GM23338 (cell line): ENCODE measurements around the gene ATP1A3. TPM values are rescaled to one million over a fixed set of nuclear protein-coding genes. Genes with fewer than 3 reads are reported as not detected.
"Not testable (repeated sequence)": the region's sequence is repeated elsewhere in the genome, so short reads cannot be mapped to it uniquely, and the experiment has no call there.

Source experiments
- ATAC-seq: fragments of 200-7000 bp; cut with Tn5 transposase; 3 replicates; pipeline ENCODE4 v1.9.1; 2020
- DNase-seq: peaks from one replicate; pipeline ENCODE4 v3.0.0-alpha.2; 2015; ENCODE audit warnings: low spot score
- H2AFZ ChIP-seq: fragments of 200-600 bp; sonication (generic); 2 replicates; pipeline ENCODE4 v1.8.0; 2016; ENCODE audit warnings: antibody characterized with exemption, mild to moderate bottlenecking, moderate library complexity
- H3F3A ChIP-seq: fragments of 200-600 bp; sonication (generic); replicated peaks from 2 replicates; pipeline ENCODE4 v1.8.0; 2017; ENCODE audit warnings: antibody characterized with exemption, mixed run types, low read depth
- H3K27ac ChIP-seq: fragments of 200-600 bp; sonication (generic); 2 replicates; pipeline ENCODE4 v1.6.1; 2016; ENCODE audit warnings: low read depth
- H3K27me3 ChIP-seq: fragments of 200-600 bp; sonication (generic); 2 replicates; pipeline ENCODE4 v1.8.0; 2016; ENCODE audit warnings: mild to moderate bottlenecking, mixed run types, moderate library complexity; ENCODE audit not compliant: insufficient read depth
- H3K36me3 ChIP-seq: fragments of 200-600 bp; sonication (generic); 2 replicates; pipeline ENCODE4 v1.8.0; 2016; ENCODE audit warnings: mild to moderate bottlenecking; ENCODE audit not compliant: insufficient read depth
- H3K4me1 ChIP-seq: fragments of 200-600 bp; sonication (generic); 2 replicates; pipeline ENCODE4 v1.8.0; 2016; ENCODE audit warnings: mild to moderate bottlenecking, moderate library complexity; ENCODE audit not compliant: insufficient read depth
- H3K4me2 ChIP-seq: fragments of 200-600 bp; sonication (generic); 2 replicates; pipeline ENCODE4 v1.7.1; 2017; ENCODE audit warnings: mixed run types
- H3K4me3 ChIP-seq: fragments of 200-600 bp; sonication (generic); 2 replicates; pipeline ENCODE4 v1.6.1; 2016; ENCODE audit warnings: mixed run types
- H3K79me2 ChIP-seq: fragments of 200-600 bp; sonication (generic); replicated peaks from 2 replicates; pipeline ENCODE4 v1.8.0; 2017; ENCODE audit warnings: mild to moderate bottlenecking; ENCODE audit not compliant: insufficient read depth
- H3K9me2 ChIP-seq: fragments of 200-600 bp; sonication (generic); 2 replicates; pipeline ENCODE4 v1.8.0; 2017; ENCODE audit not compliant: insufficient read depth
- H4K20me1 ChIP-seq: fragments of 200-600 bp; sonication (generic); replicated peaks from 2 replicates; pipeline ENCODE4 v1.8.0; 2017; ENCODE audit warnings: mild to moderate bottlenecking; ENCODE audit not compliant: insufficient read depth
- H3K27ac Mint-ChIP-seq: 2 replicates; pipeline ENCODE4 v1.8.0; 2020; ENCODE audit warnings: inconsistent platforms, mild to moderate bottlenecking, moderate library complexity, mixed read lengths
- H3K27me3 Mint-ChIP-seq: 3 replicates; pipeline ENCODE4 v1.8.0; 2022; ENCODE audit warnings: low read depth, mild to moderate bottlenecking, moderate library complexity, mixed read lengths, inconsistent platforms; ENCODE audit not compliant: insufficient read depth, poor library complexity
- H3K36me3 Mint-ChIP-seq: 3 replicates; pipeline ENCODE4 v1.8.0; 2021; ENCODE audit warnings: low read depth, mild to moderate bottlenecking, inconsistent platforms, moderate library complexity, mixed read lengths
- H3K4me1 Mint-ChIP-seq: 3 replicates; pipeline ENCODE4 v1.8.0; 2020; ENCODE audit warnings: mild to moderate bottlenecking, inconsistent platforms, mixed read lengths
- H3K4me3 Mint-ChIP-seq: 3 replicates; pipeline ENCODE4 v1.8.0; 2021; ENCODE audit warnings: moderate library complexity, mild to moderate bottlenecking, inconsistent platforms, mixed read lengths
- H3K9me3 Mint-ChIP-seq: 3 replicates; pipeline ENCODE4 v1.8.0; 2020; ENCODE audit warnings: moderate library complexity, mild to moderate bottlenecking, inconsistent platforms, mixed read lengths
- CREB1 ChIP-seq: fragments of 250-450 bp; sonication (Bioruptor Pico); IDR thresholded peaks from 2 replicates; pipeline ENCODE4 v1.5.0; 2020; ENCODE audit warnings: low read depth, mild to moderate bottlenecking, moderate library complexity
- EZH2 ChIP-seq: fragments of 200-600 bp; sonication (generic); IDR thresholded peaks from one replicate; pipeline ENCODE4 v1.8.0; 2017; ENCODE audit warnings: antibody characterized with exemption, mild to moderate bottlenecking, low read depth; ENCODE audit not compliant: unreplicated experiment
- JUNB ChIP-seq: IDR thresholded peaks from one replicate; pipeline ENCODE4 v1.6.1; 2016; ENCODE audit warnings: antibody characterized with exemption; ENCODE audit not compliant: unreplicated experiment
- NANOG ChIP-seq: IDR thresholded peaks from 2 replicates; pipeline ENCODE4 v1.6.1; 2016; ENCODE audit warnings: antibody characterized with exemption, borderline replicate concordance
- POLR2AphosphoS5 ChIP-seq: IDR thresholded peaks from 2 replicates; pipeline ENCODE4 v1.6.1; 2016; ENCODE audit warnings: antibody characterized with exemption, low read depth
- STAT1 ChIP-seq: IDR thresholded peaks from one replicate; pipeline ENCODE4 v1.6.1; 2016; ENCODE audit warnings: antibody characterized with exemption; ENCODE audit not compliant: unreplicated experiment
- ZNF114 ChIP-seq: fragments of 250-450 bp; sonication (Bioruptor Pico); IDR thresholded peaks from 2 replicates; pipeline ENCODE4 v1.5.0; 2020; ENCODE audit warnings: mild to moderate bottlenecking, moderate library complexity
- polyA plus RNA-seq: library from polyadenylated mRNA; unstranded; fragments of >200 nt; fragmentation: Nextera tagmentation; extraction: Ambion mirVana; gene quantifications from 2 replicates; pipeline ENCODE4 v1.2.1, GENCODE V29; 2016
- total RNA-seq: library from RNA; depleted of rRNA; stranded (reverse); fragments of >200 nt; shearing (Covaris generic); gene quantifications from 2 replicates; pipeline ENCODE4 v1.2.3, GENCODE V29; 2014
- TF ChIP-seq, protein P1 (sequence below), 2 experiments: fragments of 200-600 bp in 1 of 2; sonication (generic) in 1 of 2; conservative IDR thresholded peaks; 2 replicates each; pipeline versions ENCODE4 v1.5.1 to v1.6.1; 2016 to 2017; ENCODE audit warnings: antibody characterized with exemption in 2 of 2, low read depth in 2 of 2, mild to moderate bottlenecking in 2 of 2, moderate library complexity in 1 of 2
- TF ChIP-seq, protein P2 (sequence below): IDR thresholded peaks from one replicate; pipeline ENCODE4 v1.6.1; 2018; ENCODE audit warnings: antibody characterized with exemption; ENCODE audit not compliant: unreplicated experiment
- TF ChIP-seq, protein P3 (sequence below): IDR thresholded peaks from 2 replicates; pipeline ENCODE4 v1.6.1; 2016; ENCODE audit warnings: antibody characterized with exemption

ATP1A3 gene
- total and polyA plus RNA-seq, 2 experiments from 2014 or later = 11.5 to 37.3 TPM

DNA sequence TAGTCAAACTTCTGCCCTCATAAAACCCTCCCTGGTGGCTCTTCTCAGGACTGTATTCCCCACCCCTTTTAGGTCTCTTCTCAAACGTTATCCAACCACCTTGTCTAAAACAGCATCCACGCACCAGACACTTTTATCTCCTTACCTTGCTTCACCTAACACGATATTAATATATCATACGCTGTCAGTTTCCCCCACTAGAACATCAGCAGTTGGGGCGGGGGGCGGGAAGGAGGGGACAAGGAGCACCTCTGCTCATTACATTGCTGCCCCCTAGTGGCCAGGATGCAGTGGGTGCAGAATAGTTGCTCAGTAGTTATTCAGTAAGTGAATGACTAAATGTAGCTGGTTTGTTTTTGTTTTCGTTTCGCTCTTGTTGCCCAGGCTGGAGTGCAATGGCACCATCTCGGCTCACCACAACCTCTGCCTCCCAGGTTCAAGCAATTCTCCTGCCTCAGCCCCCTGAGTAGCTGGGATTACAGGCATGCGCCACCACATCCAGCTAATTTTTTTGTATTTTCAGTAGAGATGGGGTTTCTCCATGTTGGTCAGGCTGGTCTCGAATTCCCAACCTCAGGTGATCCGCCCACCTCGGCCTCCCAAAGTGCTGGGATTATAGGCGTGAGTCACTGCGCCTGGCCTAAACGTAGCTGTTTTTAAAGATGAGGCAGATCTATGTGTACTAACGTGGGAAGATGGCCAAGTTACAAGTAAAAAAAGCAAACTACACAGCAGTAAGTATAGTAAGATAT is 40.8 kb upstream of the ATP1A3 start:
- peak; percentile 94 for DNase-seq
- Mint-ChIP-seq H3K27ac (peak overlapping the region; percentile 92), H3K4me3 (peak overlapping the region; percentile 36; the same call in 2 of the 3 replicates), H3K36me3 (peaks cover 35% of the 10 kb centered on the region), H3K4me1 (peaks cover 32% of the 10 kb centered on the region)
- H3K9me2 ChIP-seq, H3K27me3 Mint-ChIP-seq, H3K79me2 ChIP-seq, H3K9me3 Mint-ChIP-seq, H2AFZ ChIP-seq, H3K36me3 ChIP-seq, H3K27me3 ChIP-seq, H4K20me1 ChIP-seq: not testable (repeated sequence)
- H3K4me2 ChIP-seq = peak overlapping the region; percentile 46; the same call in 1 of the 2 replicates
- H3F3A ChIP-seq = peaks cover 10% of the 10 kb centered on the region
- H3K4me1 ChIP-seq = peaks cover 17% of the 10 kb centered on the region
- peak overlapping the region; percentile 98 for H3K27ac ChIP-seq
- H3K4me3 ChIP-seq = 0 out of 2 replicates have a peak overlapping the region, but pooled peaks have one; percentile 19
- peak; percentile 80 for ATAC-seq
- TF ChIP-seq, protein P1, sequence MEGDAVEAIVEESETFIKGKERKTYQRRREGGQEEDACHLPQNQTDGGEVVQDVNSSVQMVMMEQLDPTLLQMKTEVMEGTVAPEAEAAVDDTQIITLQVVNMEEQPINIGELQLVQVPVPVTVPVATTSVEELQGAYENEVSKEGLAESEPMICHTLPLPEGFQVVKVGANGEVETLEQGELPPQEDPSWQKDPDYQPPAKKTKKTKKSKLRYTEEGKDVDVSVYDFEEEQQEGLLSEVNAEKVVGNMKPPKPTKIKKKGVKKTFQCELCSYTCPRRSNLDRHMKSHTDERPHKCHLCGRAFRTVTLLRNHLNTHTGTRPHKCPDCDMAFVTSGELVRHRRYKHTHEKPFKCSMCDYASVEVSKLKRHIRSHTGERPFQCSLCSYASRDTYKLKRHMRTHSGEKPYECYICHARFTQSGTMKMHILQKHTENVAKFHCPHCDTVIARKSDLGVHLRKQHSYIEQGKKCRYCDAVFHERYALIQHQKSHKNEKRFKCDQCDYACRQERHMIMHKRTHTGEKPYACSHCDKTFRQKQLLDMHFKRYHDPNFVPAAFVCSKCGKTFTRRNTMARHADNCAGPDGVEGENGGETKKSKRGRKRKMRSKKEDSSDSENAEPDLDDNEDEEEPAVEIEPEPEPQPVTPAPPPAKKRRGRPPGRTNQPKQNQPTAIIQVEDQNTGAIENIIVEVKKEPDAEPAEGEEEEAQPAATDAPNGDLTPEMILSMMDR (conservative IDR thresholded peaks at IDR 0.05; ENCODE audit: low read depth in 2 of 2) = peak; percentile 94 to 100

DNA sequence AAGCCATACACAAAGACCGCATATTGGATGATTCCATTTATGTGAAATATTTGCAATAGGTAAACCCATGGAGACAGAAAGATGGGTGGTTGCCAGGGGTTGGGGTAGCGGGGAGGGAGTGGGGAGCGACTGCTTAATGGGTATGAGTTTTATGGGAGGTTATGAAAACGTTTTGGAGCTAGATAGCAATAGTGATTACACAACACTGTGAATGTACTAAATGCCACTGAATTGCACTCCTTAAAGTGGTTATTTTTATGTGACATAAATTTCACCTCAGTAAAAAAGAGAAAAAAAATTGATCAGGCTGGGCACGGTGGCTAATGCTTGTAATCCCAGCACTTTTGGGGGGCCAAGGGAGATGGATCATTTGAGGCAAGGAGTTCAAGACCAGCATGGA is 39.4 kb upstream of the ATP1A3 start:
- Histone ChIP-seq H3K4me3 (no peak overlapping the region), H2AFZ (no peak overlapping the region), H3K9me2 (no peaks in the 10 kb centered on the region; the same call in 1 of the 2 replicates), H3F3A (peaks cover 19% of the 10 kb centered on the region), H3K79me2 (no peaks in the 10 kb centered on the region), H3K27me3 (no peaks in the 10 kb centered on the region), H3K36me3 (no peaks in the 10 kb centered on the region), H4K20me1 (no peaks in the 10 kb centered on the region; the same call in 1 of the 2 replicates), H3K4me1 (peaks cover 17% of the 10 kb centered on the region), H3K4me2 (no peak overlapping the region), H3K27ac (peak overlapping the region; percentile 81; the same call in 1 of the 2 replicates)
- H3K4me1 Mint-ChIP-seq = peaks cover 39% of the 10 kb centered on the region
- DNase-seq = no peak
- H3K9me3 Mint-ChIP-seq = no peaks in the 10 kb centered on the region; the same call in 1 of the 3 replicates
- peaks cover 12% of the 10 kb centered on the region for H3K27me3 Mint-ChIP-seq
- H3K27ac Mint-ChIP-seq = peak overlapping the region; percentile 75
- H3K4me3 Mint-ChIP-seq = no peak overlapping the region
- ATAC-seq = no peak
- H3K36me3 Mint-ChIP-seq = peaks cover 34% of the 10 kb centered on the region
- TF ChIP-seq ZNF114 (CRISPR knock-in tag) (no peak), NANOG (no peak), POLR2AphosphoS5 (no peak), JUNB (no peak), CREB1 (CRISPR knock-in tag) (no peak), STAT1 (no peak), EZH2 (no peak)
- TF ChIP-seq, protein P1 (conservative IDR thresholded peaks at IDR 0.05; ENCODE audit: low read depth in 2 of 2) = no peak
- TF ChIP-seq, protein P2, sequence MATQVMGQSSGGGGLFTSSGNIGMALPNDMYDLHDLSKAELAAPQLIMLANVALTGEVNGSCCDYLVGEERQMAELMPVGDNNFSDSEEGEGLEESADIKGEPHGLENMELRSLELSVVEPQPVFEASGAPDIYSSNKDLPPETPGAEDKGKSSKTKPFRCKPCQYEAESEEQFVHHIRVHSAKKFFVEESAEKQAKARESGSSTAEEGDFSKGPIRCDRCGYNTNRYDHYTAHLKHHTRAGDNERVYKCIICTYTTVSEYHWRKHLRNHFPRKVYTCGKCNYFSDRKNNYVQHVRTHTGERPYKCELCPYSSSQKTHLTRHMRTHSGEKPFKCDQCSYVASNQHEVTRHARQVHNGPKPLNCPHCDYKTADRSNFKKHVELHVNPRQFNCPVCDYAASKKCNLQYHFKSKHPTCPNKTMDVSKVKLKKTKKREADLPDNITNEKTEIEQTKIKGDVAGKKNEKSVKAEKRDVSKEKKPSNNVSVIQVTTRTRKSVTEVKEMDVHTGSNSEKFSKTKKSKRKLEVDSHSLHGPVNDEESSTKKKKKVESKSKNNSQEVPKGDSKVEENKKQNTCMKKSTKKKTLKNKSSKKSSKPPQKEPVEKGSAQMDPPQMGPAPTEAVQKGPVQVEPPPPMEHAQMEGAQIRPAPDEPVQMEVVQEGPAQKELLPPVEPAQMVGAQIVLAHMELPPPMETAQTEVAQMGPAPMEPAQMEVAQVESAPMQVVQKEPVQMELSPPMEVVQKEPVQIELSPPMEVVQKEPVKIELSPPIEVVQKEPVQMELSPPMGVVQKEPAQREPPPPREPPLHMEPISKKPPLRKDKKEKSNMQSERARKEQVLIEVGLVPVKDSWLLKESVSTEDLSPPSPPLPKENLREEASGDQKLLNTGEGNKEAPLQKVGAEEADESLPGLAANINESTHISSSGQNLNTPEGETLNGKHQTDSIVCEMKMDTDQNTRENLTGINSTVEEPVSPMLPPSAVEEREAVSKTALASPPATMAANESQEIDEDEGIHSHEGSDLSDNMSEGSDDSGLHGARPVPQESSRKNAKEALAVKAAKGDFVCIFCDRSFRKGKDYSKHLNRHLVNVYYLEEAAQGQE = no peak
- TF ChIP-seq, protein P3, sequence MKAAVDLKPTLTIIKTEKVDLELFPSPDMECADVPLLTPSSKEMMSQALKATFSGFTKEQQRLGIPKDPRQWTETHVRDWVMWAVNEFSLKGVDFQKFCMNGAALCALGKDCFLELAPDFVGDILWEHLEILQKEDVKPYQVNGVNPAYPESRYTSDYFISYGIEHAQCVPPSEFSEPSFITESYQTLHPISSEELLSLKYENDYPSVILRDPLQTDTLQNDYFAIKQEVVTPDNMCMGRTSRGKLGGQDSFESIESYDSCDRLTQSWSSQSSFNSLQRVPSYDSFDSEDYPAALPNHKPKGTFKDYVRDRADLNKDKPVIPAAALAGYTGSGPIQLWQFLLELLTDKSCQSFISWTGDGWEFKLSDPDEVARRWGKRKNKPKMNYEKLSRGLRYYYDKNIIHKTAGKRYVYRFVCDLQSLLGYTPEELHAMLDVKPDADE = no peak
